GM15510 (cell line): ENCODE measurements around the gene SPSB3.

Experiments
- POLR2A ChIP-seq: IDR thresholded peaks from 3 replicates; pipeline ENCODE4 v1.6.1; 2011; ENCODE audit warnings: borderline replicate concordance; ENCODE audit not compliant: insufficient read length; ENCODE audit errors: extremely low read depth

Gene SPSB3

DNA sequence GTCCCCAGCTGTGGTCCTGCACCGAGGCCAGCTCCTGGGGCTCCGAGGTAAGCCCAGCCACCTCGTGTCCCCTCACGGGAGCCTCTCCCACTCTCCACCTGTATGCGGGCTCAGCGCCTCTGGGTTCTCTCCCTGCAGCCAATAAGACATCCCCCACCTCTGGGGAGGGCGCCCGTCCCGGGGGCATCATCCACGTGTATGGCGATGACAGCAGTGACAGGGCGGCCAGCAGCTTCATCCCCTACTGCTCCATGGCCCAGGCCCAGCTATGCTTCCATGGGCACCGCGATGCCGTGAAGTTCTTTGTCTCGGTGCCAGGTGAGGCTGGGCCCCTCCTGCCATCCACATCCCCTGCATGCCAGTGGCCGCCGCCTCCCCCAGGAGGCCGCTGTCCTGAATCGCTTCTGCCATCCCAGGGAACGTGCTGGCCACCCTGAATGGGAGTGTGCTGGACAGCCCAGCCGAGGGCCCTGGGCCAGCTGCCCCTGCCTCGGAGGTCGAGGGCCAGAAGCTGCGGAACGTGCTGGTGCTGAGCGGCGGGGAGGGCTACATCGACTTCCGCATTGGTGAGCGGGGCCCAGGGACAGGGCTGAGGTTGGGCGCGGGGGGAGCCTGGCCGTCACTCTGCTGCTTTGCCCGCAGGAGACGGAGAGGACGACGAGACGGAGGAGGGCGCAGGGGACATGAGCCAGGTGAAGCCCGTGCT, 14.2 kb downstream of the SPSB3 start:
- TF ChIP-seq POLR2A: no peak

DNA sequence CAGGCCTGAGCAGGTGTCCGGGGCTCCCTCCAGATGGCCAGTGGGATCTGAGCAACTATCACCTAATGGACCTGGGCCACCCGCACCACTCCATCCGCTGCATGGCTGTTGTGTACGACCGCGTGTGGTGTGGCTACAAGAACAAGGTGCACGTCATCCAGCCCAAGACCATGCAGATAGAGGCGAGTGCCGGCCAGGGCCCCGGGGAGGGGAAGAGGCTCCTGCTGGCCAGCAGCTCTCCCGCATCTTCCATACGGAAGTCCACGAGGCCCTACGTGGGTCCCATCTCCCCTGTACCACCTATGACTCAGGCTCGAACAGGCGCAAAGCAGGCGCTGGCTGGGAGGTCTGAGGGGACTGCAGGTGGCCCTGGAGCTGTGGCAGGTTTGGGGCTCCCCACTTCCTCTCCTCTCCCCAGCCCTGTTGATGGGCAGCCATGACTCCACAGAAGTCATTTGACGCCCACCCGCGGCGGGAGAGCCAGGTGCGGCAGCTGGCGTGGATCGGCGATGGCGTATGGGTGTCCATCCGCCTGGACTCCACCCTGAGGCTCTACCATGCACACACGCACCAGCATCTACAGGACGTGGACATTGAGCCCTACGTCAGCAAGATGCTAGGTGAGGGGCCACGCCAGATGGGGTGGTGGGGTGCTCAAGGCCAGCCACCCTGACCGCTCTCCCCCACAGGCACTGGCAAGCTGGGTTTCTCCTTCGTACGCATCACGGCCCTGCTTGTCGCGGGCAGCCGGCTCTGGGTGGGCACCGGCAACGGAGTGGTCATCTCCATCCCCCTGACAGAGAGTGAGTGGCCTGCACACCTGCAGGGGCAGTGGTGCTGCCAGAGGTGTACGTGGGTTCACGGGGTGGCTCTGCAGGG, 15.0 kb downstream of the SPSB3 start:
- no peak for TF ChIP-seq POLR2A

DNA sequence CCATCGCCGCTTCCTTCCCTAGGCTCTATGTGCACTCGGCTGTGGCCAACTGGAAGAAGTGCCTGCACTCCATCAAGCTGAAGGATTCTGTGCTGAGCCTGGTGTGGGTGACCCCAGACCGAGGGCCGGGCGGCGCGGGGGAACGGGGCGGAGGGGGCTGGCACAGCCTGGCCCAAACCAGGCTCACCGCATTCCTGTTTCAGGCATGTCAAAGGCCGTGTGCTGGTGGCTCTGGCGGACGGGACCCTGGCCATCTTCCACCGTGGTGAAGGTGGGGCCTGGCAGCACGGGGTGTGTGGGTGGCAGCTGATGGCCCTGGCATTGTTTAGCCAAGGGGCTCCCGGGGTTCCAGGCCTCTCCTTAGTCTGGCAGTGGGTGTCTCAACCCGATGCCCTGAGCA, 15.7 kb downstream of the SPSB3 start:
- no peak for TF ChIP-seq POLR2A

GRCh38 chr16:1766231-1766630, 16.1 kb downstream of the SPSB3 start:
- TF ChIP-seq POLR2A: no peak

DNA sequence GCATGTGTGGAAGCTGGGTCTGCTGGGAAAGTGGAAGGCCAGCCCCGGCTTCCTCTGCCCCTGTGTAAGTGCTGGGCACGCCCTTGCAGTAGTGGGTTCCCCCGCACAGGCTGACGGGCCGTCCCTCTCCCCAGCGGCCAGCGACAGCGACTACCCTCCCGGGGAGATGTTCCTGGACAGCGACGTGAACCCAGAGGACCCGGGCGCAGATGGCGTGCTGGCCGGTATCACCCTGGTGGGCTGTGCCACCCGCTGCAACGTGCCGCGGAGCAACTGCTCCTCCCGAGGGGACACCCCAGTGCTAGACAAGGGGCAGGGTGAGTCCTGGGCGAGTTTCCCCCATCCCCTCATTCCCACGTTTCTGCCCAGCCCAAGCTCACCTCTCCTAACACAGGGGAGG, 16.5 kb downstream of the SPSB3 start:
- no peak for TF ChIP-seq POLR2A

- no peak for TF ChIP-seq POLR2A
Measured at GRCh38 chr16:1764971-1765370, 17.4 kb downstream of the SPSB3 start.

DNA sequence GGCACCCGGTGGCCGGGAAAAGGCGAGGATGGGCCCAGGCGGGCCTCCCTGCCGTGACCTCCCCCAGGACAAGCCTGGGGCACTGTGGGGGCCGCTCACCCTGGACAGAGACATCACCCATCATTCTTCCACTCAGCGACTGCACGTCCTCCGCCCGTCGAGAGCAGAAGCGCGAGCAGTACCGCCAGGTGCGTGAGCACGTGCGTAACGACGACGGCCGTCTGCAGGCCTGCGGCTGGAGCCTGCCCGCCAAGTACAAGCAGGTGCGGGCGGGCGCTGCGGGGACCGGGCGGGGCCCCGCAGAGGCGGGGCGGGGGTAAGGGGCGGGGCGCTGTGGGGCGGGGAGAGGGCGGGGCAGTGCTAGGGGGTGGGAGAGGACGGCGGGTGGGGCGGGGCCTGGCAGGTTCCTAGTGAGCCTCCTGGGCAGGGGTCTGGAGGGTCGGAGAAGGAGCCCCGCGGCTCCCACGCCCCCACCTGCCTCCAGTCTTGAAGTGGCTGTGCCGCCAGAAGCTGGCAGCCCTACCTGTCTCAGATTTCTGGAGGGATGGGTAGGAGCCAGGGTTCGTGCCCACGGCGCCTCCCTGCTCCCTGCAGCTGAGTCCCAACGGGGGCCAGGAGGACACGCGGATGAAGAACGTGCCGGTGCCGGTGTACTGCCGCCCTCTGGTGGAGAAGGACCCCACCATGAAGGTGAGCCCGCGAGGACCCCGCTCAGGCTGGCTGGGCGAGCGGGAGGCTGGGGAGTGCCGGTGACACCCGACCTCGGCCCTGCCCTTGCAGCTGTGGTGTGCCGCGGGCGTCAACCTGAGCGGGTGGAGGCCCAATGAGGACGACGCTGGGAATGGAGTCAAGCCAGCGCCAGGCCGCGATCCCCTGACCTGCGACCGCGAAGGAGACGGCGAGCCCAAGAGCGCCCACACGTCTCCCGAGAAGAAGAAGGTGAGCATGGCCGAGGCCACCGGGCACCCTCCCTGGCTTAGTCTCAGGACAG, 18.6 kb downstream of the SPSB3 start:
- TF ChIP-seq POLR2A: no peak

DNA sequence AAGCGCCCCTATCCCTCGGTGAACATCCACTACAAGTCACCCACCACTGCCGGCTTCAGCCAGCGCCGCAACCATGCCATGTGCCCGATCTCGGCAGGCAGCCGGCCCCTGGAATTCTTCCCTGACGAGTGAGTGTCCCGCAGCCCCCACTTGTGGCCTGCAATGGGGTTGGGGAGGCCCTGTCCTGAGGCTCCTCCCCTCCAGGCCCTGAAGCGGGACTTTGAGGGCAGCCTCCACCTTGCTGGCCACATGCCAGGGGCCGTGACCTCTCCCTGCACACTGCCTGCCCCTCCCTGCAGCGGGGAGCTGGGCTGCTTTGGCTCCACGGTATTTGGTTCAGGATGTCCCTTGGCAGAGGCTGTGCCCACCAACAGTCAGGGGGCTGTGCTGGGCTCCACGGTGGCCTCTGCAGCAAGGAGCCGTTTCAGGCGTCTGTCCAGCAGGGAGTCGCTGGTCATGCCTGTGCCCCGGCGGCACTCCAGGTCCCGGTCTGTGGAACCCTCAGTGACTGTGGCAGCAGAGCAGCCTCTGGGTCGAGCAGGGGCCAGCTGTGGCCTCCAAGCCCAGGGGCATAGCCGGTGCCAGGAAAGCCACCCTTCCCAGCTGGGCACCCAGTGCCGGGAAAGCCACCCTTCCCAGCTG, 19.4 kb downstream of the SPSB3 start:
- TF ChIP-seq POLR2A: no peak

DNA sequence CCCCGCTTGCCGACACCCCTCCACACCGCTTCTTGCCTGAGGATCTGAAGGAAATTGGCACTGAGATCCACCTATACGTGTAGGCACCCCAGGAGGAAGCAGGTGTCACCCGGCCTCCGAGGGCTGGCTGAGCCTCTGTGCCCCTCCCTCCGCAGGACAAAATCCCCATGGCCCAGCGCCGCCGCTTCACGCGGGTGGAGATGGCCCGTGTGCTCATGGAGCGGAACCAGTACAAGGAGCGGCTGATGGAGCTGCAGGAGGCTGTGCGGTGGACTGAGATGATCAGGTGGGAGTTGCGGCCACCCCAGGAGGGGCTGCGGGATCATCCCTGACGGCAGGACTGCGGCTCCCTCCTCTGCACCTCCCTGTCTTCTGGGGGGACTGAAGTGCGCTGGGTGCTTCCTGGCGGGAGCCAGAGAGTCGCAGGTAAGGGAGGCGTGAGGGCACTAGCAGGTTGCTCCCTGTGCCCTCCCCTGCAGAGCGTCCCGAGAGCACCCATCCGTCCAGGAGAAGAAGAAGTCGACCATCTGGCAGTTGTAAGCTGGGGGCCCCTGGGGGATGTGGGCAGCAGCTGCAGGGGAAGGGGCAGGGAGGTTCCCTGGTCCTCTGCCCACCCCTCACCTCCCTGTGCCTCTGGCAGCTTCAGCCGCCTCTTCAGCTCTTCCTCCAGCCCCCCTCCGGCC, 20.0 kb downstream of the SPSB3 start:
- no peak for TF ChIP-seq POLR2A

DNA sequence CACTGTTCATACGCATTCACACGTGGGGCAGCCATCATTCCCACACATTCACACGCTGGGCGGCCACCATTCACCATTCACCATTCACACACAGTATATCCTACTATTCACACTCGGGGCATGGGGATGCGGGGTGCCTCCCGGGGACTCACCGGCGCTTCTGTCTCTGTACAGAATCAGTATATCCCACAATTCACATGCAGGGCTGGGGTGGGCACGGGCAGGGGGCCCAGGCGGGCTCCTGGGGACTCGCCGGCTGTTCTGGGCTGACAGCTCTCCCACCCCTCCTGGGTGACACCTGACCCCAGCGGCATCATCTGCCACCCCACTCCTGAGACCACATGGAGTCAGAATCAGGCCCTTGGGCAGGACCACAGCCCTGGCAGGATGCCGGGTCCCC, 20.6 kb downstream of the SPSB3 start:
- no peak for TF ChIP-seq POLR2A

GRCh38 chr16:1760911-1761310, 21.5 kb downstream of the SPSB3 start:
- TF ChIP-seq POLR2A: no peak

GRCh38 chr16:1759511-1759910, 22.9 kb downstream of the SPSB3 start:
- TF ChIP-seq POLR2A: no peak

- TF ChIP-seq POLR2A: no peak
Measured at GRCh38 chr16:1758923-1759322, 23.4 kb downstream of the SPSB3 start.

- TF ChIP-seq POLR2A: no peak
Measured at GRCh38 chr16:1757714-1758461, 24.5 kb downstream of the SPSB3 start.

DNA sequence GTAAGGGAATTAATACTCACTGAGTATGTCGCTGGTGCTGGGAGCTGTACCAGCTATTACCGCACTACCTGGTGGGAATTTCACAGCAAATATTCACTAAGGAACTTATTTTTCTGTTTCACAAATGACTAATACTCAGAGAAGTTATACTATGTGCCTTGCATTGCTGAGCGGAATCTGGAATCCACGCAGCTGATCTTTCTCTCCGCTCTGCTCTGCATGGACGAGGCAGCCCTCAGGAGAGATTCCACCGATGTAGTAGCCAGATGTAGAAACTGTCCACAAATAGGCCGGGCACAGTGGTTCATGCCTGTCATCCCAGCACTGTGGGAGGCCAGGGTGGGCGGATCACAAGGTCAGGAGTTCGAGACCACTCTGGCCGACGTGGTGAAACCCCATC, 28.2 kb downstream of the SPSB3 start:
- TF ChIP-seq POLR2A: no peak
